K562 (cell line): ENCODE data around the gene ANO8. TPM values are rescaled to one million over a fixed set of nuclear protein-coding genes. Genes with fewer than 3 reads are reported as not detected.

ENCODE experiments used
- BACH1 ChIP-seq: fragments of 200-800 bp; sonication (Bioruptor generic); IDR thresholded peaks from 2 replicates; pipeline ENCODE4 v1.6.1; 2016; ENCODE audit warnings: missing genetic modification characterization, missing compliant biosample characterization
- CHD7 ChIP-seq: fragments of 200-600 bp; sonication (generic); IDR thresholded peaks from one replicate; pipeline ENCODE4 v1.6.1; 2012; ENCODE audit warnings: mild to moderate bottlenecking, low read depth, low read length, inconsistent platforms
- MAFK ChIP-seq: IDR thresholded peaks from 2 replicates; pipeline ENCODE4 v1.6.1; 2011; ENCODE audit warnings: low read length, improper control_type of control experiment
- MED1 ChIP-seq: sonication (generic); formaldehyde crosslinking; IDR thresholded peaks from 2 replicates; pipeline ENCODE4 v1.8.1; 2023; ENCODE audit warnings: missing genetic modification reagents, borderline replicate concordance
- PREB ChIP-seq: sonication (generic); formaldehyde crosslinking; IDR thresholded peaks from 2 replicates; pipeline ENCODE4 v1.8.1; 2023; ENCODE audit warnings: mild to moderate bottlenecking, missing genetic modification reagents
- TOE1 ChIP-seq, 2 experiments: fragments of 450-650 bp in 1 of 2; sonication (generic) in 1 of 2; formaldehyde crosslinking in 1 of 2; IDR thresholded peaks; 2 replicates each; pipeline versions ENCODE4 v1.7.1 to v1.8.0; 2016 to 2022; ENCODE audit warnings: borderline replicate concordance in 2 of 2, mild to moderate bottlenecking in 2 of 2, antibody characterized with exemption in 1 of 2, inconsistent platforms in 1 of 2, low read depth in 1 of 2, missing genetic modification reagents in 1 of 2, moderate library complexity in 1 of 2
- U2AF1 ChIP-seq: fragments of 200-400 bp; formaldehyde crosslinking; optimal IDR thresholded peaks from 2 replicates; pipeline ENCODE3; 2017; ENCODE audit warnings: mild to moderate bottlenecking, low read depth, low read length, moderate library complexity
- ZNF197 ChIP-seq: fragments of 200-800 bp; sonication (Bioruptor generic); IDR thresholded peaks from 2 replicates; pipeline ENCODE4 v1.6.1; 2016; ENCODE audit warnings: low read depth, missing genetic modification characterization, missing compliant biosample characterization
- polyA plus RNA-seq, 8 experiments: library from polyadenylated mRNA; depleted of rRNA in 4 of 8; stranded (reverse) in 5 of 8; unstranded in 3 of 8; fragments of >200 nt; fragmentation: Nextera tagmentation in 2 of 8; fragmentation: Illumina TruSeq in 1 of 8; extraction: Ambion mirVana in 2 of 8; extraction: Trizol in 1 of 8; gene quantifications; 2 replicates each; pipeline versions ENCODE4 v1.2.1 to v1.2.3, GENCODE V29; 2011 to 2014; ENCODE audit warnings: inconsistent platforms in 1 of 8, missing spikeins in 1 of 8
- total RNA-seq, 7 experiments: library from RNA; depleted of rRNA in 6 of 7; stranded (reverse); fragments of >200 nt in 6 of 7; fragmentation: Illumina TruSeq in 2 of 7; extraction: Trizol in 2 of 7; gene quantifications; 2 replicates each; pipeline versions ENCODE4 v1.2.1 to v1.2.3, GENCODE V29; 2011 to 2021; ENCODE audit warnings: low replicate concordance in 1 of 7
- TF ChIP-seq, protein P1 (sequence below): fragments of 450-650 bp; IDR thresholded peaks from 2 replicates; pipeline ENCODE4 v1.6.1; 2016; ENCODE audit warnings: borderline replicate concordance

Gene ANO8
- total and polyA plus RNA-seq, 9 of the 15 experiments (the other 6 are each of a cell fraction or from before 2014, with no cell fraction given), result 0.07 to 7.6 (median 2.3) TPM; not detected in 1

- TF ChIP-seq MAFK, result no peak
- TF ChIP-seq, protein P1, sequence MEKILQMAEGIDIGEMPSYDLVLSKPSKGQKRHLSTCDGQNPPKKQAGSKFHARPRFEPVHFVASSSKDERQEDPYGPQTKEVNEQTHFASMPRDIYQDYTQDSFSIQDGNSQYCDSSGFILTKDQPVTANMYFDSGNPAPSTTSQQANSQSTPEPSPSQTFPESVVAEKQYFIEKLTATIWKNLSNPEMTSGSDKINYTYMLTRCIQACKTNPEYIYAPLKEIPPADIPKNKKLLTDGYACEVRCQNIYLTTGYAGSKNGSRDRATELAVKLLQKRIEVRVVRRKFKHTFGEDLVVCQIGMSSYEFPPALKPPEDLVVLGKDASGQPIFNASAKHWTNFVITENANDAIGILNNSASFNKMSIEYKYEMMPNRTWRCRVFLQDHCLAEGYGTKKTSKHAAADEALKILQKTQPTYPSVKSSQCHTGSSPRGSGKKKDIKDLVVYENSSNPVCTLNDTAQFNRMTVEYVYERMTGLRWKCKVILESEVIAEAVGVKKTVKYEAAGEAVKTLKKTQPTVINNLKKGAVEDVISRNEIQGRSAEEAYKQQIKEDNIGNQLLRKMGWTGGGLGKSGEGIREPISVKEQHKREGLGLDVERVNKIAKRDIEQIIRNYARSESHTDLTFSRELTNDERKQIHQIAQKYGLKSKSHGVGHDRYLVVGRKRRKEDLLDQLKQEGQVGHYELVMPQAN, result no peak
- no peak for TF ChIP-seq TOE1 (IDR thresholded peaks at IDR 0.05; ENCODE audit: borderline replicate concordance)
- no peak for TF ChIP-seq TOE1 (CRISPR knock-in tag; IDR thresholded peaks at IDR 0.05; ENCODE audit: borderline replicate concordance, low read depth)
- TF ChIP-seq ZNF197, result no peak
- TF ChIP-seq CHD7, result no peak
- no peak for TF ChIP-seq BACH1 (tag)
- TF ChIP-seq MED1, result no peak
- no peak for TF ChIP-seq U2AF1
- TF ChIP-seq PREB, result no peak
Observed at GRCh38 chr19:17351815-17352435, 17.3 kb upstream of the ANO8 start (continued).
